GM19035 (cell line): ENCODE data around the gene BBC3.
A peak's percentile ranks its signal among the peaks of the same experiment; 100 is the strongest.

Experiments
- ATAC-seq: cut with Tn5 transposase; IDR thresholded peaks from one replicate; pipeline ENCODE4 v1.9.1; 2021; ENCODE audit not compliant: unreplicated experiment

BBC3 gene

DNA sequence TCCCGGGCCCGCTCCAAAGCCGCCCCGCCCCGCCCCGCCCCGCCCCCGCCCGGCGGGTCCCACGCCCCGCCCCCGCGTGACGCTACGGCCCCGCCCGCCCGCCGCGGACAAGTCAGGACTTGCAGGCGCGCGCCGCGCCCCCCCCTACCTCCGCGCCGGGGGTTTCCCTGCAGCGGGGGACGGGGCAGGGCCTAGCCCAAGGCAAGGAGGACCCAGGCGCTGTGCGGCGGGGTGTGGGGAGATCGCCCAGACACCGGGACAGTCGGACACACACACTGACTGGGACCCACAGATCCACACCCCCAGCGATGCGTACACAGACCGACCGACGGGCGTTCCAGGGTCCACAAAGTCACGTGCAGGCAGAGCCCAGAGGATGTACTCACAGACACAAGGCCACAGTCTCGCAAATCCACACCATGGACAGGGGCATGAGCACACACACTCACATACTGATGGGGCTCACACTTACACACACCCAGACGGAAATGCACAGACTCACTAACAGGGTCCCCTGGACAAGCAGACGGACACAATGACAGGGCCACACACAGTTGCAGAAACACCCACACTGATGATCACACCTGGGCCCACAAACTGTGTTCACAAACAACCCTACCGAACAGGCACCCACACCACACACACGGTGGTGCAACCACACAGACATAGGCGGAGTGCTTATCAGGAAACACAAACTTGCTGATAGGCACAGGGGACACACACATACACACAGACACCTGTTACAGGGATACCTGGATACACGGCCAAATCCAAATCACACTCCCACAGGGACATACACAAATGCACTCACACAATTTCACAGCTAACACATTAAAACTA is 436 bp upstream of the BBC3 start:
- peak; percentile 37 for ATAC-seq

DNA sequence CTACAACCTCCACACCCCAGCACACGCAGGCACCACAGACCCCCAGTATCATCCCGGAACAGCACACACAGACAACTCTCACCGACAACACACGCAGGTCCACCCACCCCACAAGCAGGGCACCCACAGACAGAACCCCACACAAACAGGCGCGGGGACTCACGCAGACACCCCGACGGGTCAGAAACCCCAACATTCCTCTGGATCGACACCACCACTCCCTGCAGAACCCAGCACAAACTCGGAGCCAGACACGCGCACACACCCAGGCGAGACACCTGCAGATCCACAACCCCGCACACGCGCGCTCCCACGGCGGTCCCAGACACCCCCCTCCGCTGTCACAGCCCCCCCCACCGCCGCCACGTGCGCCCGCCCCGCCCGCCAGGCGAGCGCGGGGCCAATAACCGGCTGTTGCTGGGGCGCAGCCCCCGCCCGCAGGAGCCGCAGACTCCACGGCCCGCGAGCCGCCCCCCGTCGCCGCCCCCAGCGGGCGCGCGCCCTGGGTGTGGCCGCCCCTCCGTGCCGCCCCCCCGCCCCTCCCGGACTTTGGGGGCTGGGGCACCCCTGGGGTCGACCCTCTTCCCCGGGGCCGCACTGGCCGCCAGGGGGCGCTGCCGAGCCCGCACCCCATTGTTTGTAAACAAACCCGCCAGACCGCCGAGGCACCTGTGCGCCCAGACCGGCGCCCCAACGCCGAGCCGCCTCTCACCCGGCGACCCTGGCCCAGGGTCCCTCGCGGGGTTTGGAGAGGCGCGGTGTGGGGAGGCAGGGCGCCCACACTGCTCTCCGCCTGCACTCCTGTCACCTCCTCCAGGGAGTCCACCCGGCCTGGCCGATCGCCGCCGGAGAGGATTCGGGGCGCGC is 712 bp downstream of the BBC3 start:
- no peak for ATAC-seq

DNA sequence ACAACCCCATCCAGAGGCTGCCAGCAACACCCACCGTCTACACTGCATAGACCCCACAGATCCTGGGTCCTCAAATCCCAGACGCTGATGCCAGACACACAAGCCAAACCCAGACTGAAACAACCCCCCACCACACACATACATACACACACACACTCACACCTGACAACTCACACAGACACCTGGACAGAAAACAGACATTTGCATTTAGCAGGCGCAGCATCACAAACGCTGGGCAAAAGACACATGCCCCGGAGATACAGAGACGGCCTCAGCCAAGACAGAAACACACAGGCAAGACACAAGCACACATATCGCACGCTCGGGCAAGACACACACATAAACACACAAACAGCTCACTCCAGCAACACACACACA is 1.3 kb downstream of the BBC3 start:
- ATAC-seq = no peak

DNA sequence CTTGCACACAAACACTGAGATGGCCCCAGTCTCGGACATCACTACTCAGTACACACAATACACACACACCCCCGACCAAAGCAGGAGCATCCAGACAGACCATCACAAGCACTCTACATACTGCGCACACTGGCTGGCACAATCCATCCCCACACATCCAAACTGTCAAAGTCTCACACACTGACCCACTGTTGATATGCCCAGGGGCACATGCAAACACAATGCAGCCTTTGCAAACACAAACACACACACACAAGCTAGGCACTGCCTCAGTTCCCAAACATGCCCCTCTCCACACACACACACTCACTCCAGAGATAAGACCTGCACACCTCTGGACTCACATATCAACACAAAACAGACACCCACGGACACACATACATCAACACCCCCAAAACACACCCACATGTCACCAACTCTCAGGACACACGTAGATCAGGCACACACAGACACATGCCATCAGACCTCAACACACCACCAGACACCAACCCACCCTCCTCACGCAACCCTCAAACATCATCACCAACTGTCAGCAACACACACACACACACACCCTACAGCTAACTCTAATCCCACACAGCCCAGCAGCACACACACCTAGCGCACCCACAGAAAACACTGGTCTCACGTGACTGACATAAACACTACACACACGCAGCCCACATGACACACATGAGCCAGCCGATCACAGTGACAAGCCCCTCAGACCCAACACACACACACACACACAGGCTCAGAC is 1.9 kb downstream of the BBC3 start:
- ATAC-seq = no peak

DNA sequence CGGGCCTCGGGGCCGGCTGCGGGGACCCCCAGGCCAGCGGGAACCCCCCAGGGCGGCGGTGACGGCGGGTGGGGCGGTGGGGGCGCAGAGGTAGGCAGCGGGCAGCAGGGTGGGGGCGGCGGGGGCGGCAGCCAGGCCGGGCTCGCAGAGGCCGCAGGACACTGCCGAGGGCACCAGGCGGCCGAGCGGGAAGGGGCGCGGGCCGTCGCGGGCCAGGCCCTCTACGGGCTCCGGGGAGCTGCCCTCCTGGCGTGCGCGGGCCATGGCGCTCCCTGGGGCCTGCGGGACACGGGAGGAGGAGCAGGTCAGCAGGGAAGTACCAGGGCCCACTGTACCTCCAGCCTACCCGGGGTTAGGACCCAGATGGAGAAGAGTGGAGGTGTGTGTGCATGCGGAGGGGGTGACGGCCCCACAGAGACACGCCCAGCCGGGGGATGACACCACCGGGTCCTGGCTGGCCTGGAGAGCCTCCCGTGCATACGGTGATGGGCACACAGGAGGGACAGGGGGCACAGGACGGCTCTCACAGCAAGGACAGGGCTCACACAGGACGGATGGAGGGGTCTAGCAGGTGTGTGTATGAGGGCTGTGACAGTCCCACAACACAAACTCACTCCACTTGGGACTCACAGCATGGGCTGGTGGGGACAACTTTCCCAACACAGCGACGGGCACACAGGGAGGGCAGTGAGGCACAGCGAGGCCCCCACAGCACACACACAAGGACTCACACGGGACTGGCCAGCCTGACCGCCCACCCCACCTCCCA is 2.6 kb downstream of the BBC3 start:
- no peak for ATAC-seq

DNA sequence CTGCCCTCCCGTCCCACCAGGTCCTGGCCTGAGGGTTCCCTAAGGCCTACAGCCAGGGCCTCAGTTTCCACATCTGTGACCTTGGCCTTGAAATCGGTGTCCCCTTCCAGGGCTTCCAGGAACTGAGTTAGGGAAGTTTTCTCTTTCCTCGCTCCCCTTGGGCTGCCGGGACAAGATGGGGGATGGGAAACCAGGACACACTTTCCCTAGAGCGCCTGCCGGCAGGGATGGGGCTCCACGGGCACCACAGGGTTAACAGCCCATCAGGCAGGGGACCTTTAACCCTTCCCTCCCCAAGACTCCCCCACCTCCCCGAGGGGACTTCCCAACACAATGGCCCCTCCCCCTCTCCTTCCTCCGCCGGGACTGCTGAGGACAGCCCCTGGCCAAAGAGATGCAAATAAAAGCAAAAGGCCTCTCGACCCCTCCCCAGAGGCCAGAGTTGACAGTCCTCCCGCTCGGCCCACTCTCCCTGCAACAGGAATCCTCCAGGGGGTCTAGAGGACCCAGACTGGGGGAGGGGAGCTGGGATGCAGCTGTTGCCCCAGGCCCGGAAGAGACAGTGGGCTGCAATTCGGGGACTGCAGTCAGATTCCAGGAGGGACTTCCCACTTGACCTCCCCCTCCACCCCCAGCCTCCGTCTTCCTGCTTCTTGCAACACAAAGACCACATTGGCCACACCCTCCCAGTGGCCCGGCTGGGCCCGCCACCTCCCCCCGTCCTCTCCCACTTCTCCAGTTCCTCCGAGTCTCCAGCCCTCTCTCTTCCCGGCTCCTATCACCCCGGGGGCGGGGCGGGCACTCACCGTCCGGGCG is 3.4 kb downstream of the BBC3 start:
- ATAC-seq = no peak

DNA sequence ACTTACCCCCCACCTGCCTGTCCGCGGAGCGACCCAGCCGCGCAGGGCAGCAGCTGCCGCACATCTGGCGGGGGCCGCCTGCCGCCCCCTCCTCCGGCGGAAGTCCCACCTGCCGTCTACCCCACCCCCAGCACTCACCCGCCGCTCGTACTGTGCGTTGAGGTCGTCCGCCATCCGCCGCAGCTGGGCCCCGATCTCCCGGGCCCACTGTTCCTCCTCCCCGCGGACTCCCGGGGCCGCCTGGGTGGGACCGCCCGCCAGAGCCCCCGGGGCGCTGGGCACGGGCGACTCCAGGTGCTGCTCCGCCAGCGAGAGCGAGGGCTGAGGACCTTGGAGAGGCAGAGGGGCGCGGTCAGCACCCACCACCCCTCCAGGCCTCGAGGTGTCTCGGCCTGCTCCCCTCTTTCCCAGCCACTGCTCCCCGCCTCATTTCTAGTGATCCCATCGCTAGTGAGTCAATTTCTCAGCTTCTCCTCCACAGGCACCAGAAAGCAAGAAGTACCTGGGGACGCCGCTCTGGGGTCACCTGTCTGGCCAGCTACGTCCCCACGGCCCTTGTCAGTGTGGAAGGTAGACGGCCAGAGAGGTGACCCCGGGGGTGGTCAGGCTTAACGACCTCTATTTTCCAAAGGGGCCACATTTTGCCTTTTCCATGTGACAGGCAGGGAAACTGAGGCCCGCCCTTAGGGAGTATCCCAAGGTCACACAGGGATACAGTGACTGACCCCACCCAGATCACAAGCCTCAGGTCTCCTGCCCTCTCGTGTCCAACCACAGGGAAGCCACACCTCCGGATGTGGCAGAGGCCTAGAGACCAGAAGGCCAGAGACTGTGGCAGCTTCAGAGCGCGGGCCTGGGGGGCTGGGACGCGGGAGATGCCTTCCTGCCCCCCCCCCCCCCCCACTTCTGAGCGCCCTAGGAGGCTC is 4.3 kb downstream of the BBC3 start:
- no peak for ATAC-seq

DNA sequence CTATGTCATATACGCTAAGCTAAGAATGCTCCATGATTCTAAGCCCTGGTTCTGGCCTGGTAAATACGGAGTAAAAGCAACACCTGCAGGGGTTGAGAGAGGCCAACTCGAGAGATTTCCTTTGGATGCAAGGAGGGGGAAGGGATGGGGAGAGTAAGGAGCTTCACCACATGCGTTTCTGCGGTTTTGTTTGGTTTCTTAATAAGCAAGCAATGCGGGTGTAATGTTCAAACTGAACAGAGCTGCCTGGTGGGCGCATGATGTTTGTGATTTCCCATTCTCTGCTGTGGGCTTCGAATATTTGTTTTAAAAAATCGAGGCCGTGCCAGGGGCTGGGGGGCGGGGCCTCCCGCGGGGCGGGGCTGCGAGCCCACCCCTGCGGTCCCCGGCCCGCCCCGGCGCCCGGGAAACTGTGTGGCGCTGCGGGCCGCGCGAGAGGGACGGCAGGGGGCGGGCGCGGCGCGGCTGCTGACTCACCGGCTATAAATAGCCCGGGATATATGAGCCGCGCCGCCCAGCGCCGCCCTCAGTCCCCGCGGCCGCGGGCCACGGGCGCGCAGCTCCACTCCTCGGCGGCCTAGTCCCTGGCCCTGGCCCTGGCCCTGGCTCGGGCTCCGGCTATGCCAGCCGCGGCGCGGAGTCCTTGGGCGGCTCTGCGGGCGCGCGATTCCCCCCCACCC is 5.1 kb downstream of the BBC3 start:
- ATAC-seq = peak; percentile 46

DNA sequence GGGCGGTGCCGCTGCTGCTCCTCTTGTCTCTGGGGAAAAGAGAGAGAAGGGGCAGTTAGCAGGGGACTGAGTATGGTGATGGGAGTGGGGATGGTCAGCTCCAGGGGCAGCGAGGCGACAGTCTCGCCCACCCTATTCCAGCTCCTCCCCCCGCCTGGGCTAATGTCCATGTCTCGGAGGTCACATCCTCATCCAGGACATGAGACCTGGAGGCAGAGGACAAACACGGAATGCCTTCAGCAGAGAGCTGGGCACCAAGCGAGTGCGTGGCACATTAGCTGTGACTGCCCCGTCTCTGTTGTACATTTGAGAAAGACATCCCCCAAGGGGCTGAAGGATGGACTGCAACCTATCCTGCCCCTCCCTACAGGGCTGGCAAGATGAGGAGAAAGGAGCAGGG is 9.1 kb downstream of the BBC3 start:
- ATAC-seq = no peak

DNA sequence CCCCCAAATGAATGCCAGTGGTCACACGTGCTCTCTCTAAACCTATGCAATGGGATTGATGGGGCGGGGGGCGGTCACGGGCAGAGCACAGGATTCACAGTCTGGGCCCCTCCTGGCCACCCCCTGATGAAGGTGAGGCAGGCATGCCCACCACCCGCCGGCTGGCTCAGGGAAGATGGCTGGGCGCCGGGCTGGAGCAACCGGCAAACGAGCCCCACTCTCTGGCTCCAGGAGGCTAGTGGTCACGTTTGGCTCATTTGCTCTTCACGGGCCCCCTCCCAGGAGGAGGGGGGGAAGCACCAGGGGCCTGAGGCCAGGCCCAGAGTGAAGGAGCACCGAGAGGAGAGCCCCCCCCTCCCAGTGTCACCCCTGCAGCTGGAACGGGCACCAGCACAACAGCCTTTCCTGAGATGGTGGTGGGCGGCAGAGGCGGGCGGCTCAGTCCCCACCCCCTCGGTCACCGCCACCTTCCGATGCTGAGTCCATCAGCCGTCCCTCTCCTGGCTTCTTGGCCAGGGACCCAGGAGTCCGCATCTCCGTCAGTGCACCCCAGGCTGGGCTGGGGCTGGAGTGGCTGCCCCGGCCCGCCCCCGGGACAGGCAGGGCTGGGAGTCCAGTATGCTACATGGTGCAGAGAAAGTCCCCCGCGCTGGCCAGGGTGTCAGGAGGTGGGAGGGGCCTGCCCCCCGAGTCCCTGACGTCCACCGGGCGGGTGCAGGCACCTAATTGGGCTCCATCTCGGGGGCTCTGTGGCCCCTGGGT is 9.7 kb downstream of the BBC3 start:
- ATAC-seq = no peak

DNA sequence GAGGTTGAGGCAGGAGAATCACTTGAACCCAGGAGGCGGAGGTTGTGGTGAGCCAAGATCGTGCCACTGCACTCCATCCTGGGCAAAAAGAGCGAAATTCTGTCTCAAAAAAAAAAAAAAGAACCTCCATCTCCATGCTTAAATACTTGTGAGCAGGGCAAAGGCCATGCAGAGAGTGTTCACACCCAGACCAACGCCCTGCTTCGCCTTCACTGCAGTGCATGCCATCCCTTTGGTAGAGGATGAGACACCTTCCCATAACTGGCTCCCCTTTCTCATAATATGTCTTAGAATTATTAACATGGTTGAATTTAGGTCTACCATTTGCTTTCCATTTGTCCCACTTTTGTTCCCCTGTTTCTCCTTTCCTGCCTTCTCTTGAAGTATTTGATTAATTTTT is 15.4 kb downstream of the BBC3 start:
- no peak for ATAC-seq

DNA sequence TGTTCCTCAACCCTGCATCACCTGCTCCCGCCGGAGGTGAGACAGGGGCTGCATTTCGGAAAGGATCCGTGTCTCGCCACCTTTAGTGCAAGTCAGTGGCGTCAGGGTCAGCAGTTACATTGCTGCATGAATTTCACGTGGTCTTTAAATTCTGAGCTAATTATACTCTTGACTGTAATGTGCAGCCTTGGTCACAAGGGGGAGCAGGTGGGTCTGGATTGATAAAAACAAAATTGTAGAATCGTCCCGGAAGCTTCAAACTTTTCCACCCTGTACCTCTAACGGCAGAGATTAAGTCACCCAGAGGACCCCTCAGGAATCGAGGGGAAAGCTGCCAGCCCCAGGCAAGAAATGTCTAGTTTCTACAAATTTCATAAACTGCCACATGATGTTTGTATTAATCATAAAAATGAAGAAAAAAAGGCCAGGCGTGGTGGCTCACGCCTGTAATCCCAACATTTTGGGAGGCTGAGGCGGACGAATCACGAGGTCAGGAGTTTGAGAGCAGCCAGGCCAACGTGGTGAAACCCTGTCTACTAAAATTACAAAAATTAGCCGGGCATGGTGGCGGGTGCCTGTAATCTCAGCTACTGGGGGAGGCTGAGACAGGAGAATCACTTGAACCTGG is 20.2 kb downstream of the BBC3 start:
- ATAC-seq = no peak

DNA sequence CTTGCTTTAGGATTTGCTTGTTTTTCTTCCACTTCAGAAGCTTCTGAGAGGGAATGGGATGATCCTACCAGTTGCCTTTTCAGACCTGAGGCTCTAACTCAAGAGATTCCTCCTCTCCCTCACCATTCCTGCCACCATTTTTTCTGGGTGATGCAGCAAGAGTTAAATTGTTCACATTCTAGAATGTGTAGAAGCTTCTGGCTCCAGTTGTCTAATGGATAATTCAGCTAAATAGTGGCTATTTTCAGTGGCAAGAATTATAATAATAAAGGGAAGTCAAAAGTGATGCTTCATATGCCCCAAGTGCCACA is 20.9 kb downstream of the BBC3 start:
- no peak for ATAC-seq

DNA sequence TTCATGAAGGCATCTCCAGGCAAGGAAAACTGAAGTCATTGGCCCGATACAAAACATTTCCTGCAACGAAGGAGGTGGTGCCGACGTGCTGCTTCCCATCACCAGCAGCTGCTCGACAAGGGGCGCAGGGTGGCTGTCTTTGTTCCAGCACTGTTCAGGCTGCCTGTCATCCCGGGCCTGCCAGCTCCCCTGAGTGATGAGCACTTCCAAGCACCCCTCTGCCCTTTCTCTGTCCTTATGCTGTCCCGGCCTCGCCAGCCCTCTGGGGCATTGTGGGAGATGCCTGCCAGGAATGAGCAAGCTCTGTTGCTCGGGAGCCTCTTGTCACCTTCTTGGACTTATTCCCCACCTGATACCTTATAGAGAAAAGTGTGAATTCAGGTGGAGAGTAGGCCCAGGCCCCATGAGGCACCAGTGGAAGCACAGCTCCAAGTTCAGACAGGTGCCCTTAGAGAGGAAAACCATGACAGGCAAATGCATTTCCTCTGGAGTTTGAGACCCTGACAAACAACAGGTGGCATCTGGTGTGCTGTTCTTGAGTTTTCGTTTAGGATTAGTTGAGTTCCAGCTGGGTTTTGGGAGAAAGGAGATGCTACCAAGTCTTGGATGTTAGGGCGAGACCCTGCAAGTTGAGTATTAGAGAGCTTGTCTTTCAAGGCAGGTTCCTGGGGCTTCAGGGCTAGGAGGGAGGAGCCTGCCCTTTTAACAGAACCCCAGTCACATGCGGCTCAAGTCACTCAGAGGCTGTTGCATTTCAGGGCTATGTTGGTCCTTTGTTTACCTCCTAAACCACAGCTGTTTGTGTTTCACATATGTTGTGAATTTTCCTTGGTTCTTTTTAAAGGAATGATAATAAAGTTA is 21.4 kb downstream of the BBC3 start:
- no peak for ATAC-seq

DNA sequence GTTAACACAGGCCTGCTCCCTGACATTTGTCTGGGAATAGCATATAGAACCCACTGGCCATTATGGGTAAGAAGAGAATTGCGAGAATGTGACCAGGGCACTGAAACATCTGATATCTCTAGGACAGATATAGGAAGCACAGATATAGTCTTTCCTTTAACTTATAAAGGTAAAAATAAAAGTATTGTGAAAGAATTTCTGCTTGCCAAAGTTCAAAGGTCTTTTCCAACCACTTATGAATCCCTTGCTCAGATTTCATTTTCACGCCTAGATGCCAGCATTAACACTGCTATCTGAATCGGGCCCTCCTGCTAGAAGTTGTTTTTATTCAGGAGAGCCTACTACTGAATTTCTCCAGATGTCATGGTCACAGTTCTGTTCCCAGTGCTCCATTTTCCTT is 27.7 kb downstream of the BBC3 start:
- ATAC-seq = no peak

DNA sequence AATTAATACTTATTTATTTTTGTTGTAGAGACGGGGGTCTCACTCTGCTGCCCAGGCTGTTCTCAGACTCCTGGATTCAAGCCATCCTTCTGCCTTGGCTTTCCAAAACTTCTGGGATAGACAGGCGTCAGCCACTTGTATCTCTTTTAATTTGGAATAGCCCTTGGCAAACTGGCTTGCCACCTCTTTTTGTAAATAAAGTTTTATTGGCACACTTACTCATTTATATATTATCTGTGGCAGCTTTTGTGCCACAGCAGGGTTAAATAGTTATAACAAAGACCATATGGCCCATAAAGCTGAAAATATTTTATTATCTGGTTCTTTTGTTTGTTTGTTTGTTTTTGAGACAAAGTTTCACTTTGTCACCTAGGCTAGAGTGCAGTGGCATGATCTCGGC is 30.5 kb downstream of the BBC3 start:
- no peak for ATAC-seq
